ENCODE data around the gene PCBP1.
"Not testable (repeated sequence)": the region's sequence is repeated elsewhere in the genome, so short reads cannot be mapped to it uniquely, and the experiment has no call there.

The PCBP1 gene

DNA sequence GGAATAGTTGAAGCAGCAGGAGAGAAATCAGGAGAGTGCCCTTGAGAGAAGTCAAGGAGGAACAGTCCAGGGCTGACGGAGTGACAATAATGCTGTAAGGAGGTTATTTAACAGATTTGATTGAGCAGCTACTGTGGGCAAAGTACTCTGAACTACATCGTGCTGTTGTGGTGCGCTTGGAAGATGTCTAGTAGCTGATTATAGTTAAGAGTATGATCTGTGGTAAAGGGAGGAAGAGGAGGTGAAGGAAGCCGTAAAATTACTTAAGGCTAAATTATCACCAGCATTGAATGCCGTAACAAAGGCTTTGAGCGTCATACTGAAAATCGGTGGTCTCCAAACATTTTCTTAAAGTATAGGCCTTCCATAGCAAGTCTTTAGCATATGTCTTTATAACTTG is 4.5 kb downstream of the PCBP1 start:
- TF ChIP-seq SUZ12 (IDR thresholded peaks at IDR 0.05; ENCODE audit: extremely low read depth, insufficient read depth, insufficient read length) (no peak), YY1 (IDR thresholded peaks at IDR 0.05; ENCODE audit: insufficient read depth, insufficient read length) (no peak), ZNF274 (IDR thresholded peaks at IDR 0.05; ENCODE audit: low read depth, low read length) (no peak)
- Histone ChIP-seq H3K36me3 (ENCODE audit: insufficient read depth, insufficient read length, low read length) (peaks cover 18% of the 10 kb centered on the region), H3K9ac (ENCODE audit: insufficient read length, low read depth) (no peak overlapping the region), H3K27me3 (ENCODE audit: insufficient read depth, insufficient read length) (no peaks in the 10 kb centered on the region), H3K9me3 (ENCODE audit: insufficient read depth, low read length) (no peaks in the 10 kb centered on the region), H3K4me3 (ENCODE audit: insufficient read length, low read depth) (no peak overlapping the region), H3K4me1 (ENCODE audit: insufficient read depth, insufficient read length) (no peaks in the 10 kb centered on the region)
- no peak for DNase-seq (ENCODE audit: low read depth, low spot score)

DNA sequence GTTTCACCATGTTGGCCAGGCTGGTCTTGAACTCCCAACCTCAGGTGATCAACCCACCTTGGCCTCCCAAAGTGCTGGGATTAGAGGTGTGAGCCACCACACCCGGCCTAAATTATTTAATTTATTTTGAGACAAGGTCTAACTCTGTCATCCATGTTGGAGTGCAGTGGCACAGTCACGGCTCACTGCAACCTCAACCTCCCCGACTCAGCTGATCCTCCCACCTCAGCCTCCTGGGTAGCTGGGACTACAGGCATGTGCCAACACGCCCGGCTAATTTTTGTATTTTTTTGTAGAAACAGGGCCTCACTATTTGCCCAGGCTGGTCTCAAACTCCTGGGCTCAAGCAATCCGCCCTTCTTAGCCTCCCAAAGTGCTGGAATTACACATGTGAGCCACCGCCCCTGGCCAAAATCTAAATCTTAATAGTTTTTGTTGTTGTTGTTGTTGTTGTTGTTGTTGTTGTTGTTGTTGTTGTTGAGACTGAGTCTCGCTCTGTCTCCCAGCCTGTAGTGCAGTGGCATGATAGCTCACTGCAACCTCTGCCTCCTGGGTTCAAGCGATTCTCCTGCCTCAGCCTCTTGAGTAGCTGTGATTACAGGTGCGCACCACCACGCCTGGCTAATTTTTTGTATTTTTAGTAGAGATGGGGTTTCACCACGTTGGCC is 5.4 kb downstream of the PCBP1 start:
- H3K36me3 ChIP-seq (ENCODE audit: insufficient read depth, insufficient read length, low read length), result peaks cover 17% of the 10 kb centered on the region
- H3K9me3 ChIP-seq (ENCODE audit: insufficient read depth, low read length); H3K4me3 ChIP-seq (ENCODE audit: insufficient read length, low read depth); H3K27me3 ChIP-seq (ENCODE audit: insufficient read depth, insufficient read length); DNase-seq (ENCODE audit: low read depth, low spot score); H3K4me1 ChIP-seq (ENCODE audit: insufficient read depth, insufficient read length); H3K9ac ChIP-seq (ENCODE audit: insufficient read length, low read depth): not testable (repeated sequence)

DNA sequence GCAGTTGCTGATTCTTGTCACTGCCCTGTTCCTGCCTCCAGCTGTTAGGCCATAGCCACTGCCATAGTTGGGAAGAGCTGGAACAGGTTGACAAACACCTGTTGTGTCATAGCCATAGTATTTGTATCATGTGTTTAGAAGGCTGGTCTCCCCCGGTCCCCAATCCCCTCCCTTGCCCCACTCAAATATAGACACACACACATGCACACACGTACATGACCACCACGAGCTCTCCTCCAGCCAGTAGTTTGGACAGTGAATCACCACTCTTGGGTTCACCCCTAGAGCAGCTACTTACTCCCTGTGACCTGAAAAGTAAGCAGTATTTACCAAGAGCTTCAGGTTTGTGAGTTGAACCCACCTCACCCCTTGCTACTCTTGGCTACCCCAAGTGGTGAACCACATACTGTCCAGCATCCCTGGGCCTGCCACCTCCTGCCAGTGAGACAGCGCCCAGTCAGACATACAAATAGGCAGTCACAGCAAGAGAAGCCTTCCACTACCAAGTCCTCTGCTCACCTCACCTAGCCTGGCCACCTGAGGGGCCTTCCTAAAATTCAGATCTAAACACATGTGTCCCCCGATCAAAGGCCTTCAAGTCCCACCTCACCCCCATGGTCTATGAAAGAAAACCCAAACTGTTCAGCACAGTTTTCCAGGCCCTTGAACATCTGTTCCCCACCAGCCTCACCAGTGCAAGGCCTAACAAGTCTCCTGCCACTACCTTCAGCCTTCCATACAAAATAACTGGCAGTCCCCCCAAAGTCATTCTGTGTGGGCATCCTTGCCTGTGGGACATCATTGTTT is 7.1 kb downstream of the PCBP1 start:
- H3K4me3 ChIP-seq (ENCODE audit: insufficient read length, low read depth), result no peak overlapping the region
- no peak overlapping the region for H3K9ac ChIP-seq (ENCODE audit: insufficient read length, low read depth)
- no peaks in the 10 kb centered on the region for H3K27me3 ChIP-seq (ENCODE audit: insufficient read depth, insufficient read length)
- H3K4me1 ChIP-seq (ENCODE audit: insufficient read depth, insufficient read length), result no peaks in the 10 kb centered on the region
- H3K36me3 ChIP-seq (ENCODE audit: insufficient read depth, insufficient read length, low read length), result peaks cover under 1% of the 10 kb centered on the region
- TF ChIP-seq ZNF274 (IDR thresholded peaks at IDR 0.05; ENCODE audit: low read depth, low read length), result no peak
- no peak for TF ChIP-seq YY1 (IDR thresholded peaks at IDR 0.05; ENCODE audit: insufficient read depth, insufficient read length)
- no peak for TF ChIP-seq SUZ12 (IDR thresholded peaks at IDR 0.05; ENCODE audit: extremely low read depth, insufficient read depth, insufficient read length)
- H3K9me3 ChIP-seq (ENCODE audit: insufficient read depth, low read length), result no peaks in the 10 kb centered on the region
- DNase-seq (ENCODE audit: low read depth, low spot score), result no peak

DNA sequence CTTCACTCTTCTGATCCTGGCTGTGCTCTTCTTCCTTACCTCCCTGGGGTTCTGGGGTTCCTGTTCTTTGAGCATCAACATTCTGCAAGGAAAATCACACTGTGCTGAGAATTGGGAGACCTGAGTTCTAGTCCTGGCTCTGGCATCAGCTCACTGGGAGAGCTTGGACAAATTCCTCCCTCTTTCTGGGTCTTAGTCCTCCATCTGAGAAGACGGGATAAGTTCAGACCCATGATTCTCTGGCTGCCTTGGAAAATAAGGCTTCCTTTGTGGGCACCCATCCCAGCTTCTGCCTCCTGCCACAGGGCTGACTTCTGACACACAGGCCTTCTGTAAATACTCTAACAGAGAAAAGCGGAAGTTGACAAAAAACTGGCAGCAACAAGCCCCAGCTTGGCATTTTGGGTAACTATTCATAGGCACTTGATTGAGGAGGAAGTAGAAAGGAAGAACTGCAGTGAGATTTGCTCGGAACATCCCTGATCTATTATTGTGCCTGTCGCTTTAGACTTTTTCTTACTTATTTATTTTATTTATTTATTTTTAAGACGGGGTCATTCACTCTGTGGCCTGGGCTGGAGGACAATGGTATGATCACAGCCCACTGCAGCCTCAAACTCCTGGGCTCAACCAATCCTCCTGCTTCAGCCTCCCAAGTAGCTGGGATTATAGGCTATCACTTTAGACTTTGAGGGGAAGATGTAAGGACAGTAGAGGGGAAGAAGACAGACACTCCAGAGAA is 7.9 kb downstream of the PCBP1 start:
- H3K36me3 ChIP-seq (ENCODE audit: insufficient read depth, insufficient read length, low read length), result no peaks in the 10 kb centered on the region
- DNase-seq (ENCODE audit: low read depth, low spot score), result no peak
- H3K9me3 ChIP-seq (ENCODE audit: insufficient read depth, low read length), result no peaks in the 10 kb centered on the region
- TF ChIP-seq ZNF274 (IDR thresholded peaks at IDR 0.05; ENCODE audit: low read depth, low read length), result no peak
- TF ChIP-seq SUZ12 (IDR thresholded peaks at IDR 0.05; ENCODE audit: extremely low read depth, insufficient read depth, insufficient read length), result no peak
- TF ChIP-seq YY1 (IDR thresholded peaks at IDR 0.05; ENCODE audit: insufficient read depth, insufficient read length), result no peak
- no peaks in the 10 kb centered on the region for H3K4me1 ChIP-seq (ENCODE audit: insufficient read depth, insufficient read length)
- no peaks in the 10 kb centered on the region for H3K27me3 ChIP-seq (ENCODE audit: insufficient read depth, insufficient read length)
- no peak overlapping the region for H3K9ac ChIP-seq (ENCODE audit: insufficient read length, low read depth)
- no peak overlapping the region for H3K4me3 ChIP-seq (ENCODE audit: insufficient read length, low read depth)

DNA sequence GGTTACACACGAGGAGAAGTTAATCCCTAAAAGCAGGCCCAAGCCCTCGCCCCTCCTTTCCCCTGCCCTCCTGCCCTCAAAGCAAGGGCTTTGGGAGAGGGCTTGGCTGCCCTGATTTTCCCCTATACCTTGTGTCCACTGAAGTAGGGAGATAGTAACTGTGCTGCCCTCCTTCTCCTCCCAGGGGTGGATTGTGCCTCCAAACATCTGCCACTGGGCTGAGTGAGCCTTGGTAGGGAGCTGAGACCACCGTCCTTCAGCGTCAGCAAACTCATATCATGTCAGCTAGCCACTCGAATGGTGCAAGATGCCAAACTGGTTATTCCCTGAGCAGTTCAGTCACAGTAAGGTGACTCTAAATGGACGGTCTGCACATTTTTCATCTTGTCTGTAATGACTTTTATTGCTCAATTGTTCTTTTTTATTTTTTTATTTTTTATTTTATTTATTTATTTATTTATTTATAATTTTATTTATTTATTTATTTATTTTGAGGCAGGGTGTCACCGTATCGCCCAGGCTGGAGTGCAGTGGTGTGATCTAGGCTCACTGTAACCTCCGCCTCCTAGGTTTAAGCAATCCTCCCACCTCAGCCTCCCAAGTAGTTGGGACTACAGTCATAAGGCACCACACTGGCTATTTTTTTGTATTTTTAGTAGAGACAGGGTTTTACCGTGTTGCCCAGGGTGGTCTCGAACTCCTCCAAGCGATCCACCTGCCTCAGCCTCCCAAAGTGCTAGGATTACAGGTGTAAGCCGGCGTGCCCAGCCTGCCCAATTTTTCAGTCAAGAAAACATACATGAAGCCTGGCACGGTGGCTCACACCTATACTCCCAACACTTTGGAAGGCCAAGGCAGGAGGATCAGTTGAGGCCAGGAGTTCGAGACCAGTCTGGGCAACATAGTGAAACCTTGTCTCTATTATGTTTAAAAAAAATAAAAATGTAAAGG is 8.7 kb downstream of the PCBP1 start:
- Histone ChIP-seq H3K36me3 (ENCODE audit: insufficient read depth, insufficient read length, low read length) (no peaks in the 10 kb centered on the region), H3K4me1 (ENCODE audit: insufficient read depth, insufficient read length) (no peaks in the 10 kb centered on the region), H3K27me3 (ENCODE audit: insufficient read depth, insufficient read length) (no peaks in the 10 kb centered on the region), H3K4me3 (ENCODE audit: insufficient read length, low read depth) (no peak overlapping the region), H3K9ac (ENCODE audit: insufficient read length, low read depth) (peak overlapping the region; percentile 2), H3K9me3 (ENCODE audit: insufficient read depth, low read length) (no peaks in the 10 kb centered on the region)
- no peak for DNase-seq (ENCODE audit: low read depth, low spot score)
- TF ChIP-seq YY1 (IDR thresholded peaks at IDR 0.05; ENCODE audit: insufficient read depth, insufficient read length) (no peak), ZNF274 (IDR thresholded peaks at IDR 0.05; ENCODE audit: low read depth, low read length) (no peak), SUZ12 (IDR thresholded peaks at IDR 0.05; ENCODE audit: extremely low read depth, insufficient read depth, insufficient read length) (no peak)

DNA sequence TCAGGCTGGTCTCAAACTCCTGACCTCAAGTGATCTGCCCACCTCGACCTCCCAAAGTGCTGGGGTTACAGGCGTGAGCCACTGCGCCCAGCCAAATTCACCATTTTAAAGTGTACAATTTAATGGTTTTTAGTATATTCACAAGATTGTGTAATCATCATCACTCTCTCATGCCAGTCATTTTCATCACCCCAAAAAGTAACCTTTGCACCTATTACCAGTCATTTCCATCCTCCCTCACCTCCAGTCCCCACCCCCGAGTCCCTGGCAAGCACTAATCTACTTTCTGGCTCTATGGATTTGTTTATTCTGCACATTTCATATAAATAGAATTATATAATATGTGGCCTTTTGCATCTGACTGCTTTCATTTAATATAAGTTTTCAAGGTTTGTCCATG is 10.8 kb downstream of the PCBP1 start:
- no peak for DNase-seq (ENCODE audit: low read depth, low spot score)
- Histone ChIP-seq H3K27me3 (ENCODE audit: insufficient read depth, insufficient read length) (no peaks in the 10 kb centered on the region), H3K4me1 (ENCODE audit: insufficient read depth, insufficient read length) (no peaks in the 10 kb centered on the region), H3K9me3 (ENCODE audit: insufficient read depth, low read length) (no peaks in the 10 kb centered on the region), H3K9ac (ENCODE audit: insufficient read length, low read depth) (no peak overlapping the region), H3K36me3 (ENCODE audit: insufficient read depth, insufficient read length, low read length) (no peaks in the 10 kb centered on the region), H3K4me3 (ENCODE audit: insufficient read length, low read depth) (no peak overlapping the region)
- no peak for TF ChIP-seq SUZ12 (IDR thresholded peaks at IDR 0.05; ENCODE audit: extremely low read depth, insufficient read depth, insufficient read length)
- no peak for TF ChIP-seq YY1 (IDR thresholded peaks at IDR 0.05; ENCODE audit: insufficient read depth, insufficient read length)
- no peak for TF ChIP-seq ZNF274 (IDR thresholded peaks at IDR 0.05; ENCODE audit: low read depth, low read length)

Measured in NT2/D1 (cell line).